Adipocyte (in vitro differentiated cells): ENCODE measurements around the gene NEIL3.

Source experiments
- DNase-seq: peaks from one replicate; pipeline ENCODE4 v3.0.0-alpha.2; 2015; ENCODE audit warnings: low read depth
- H3K27me3 ChIP-seq: replicated peaks from 2 replicates; pipeline ENCODE4 v1.7.0; 2013; ENCODE audit warnings: mild to moderate bottlenecking, low read length, moderate library complexity; ENCODE audit not compliant: control insufficient read depth, insufficient read depth
- H3K36me3 ChIP-seq: 2 replicates; pipeline ENCODE4 v1.7.0; 2013; ENCODE audit warnings: low read length, mild to moderate bottlenecking, moderate library complexity; ENCODE audit not compliant: control insufficient read depth, insufficient read depth, severe bottlenecking
- H3K4me1 ChIP-seq: 2 replicates; pipeline ENCODE4 v1.7.0; 2013; ENCODE audit warnings: mild to moderate bottlenecking, low read length, moderate library complexity; ENCODE audit not compliant: control insufficient read depth, insufficient read depth
- H3K4me3 ChIP-seq: 2 replicates; pipeline ENCODE4 v1.7.0; 2013; ENCODE audit warnings: mild to moderate bottlenecking, low read length, moderate library complexity
- H3K9ac ChIP-seq: 2 replicates; pipeline ENCODE4 v1.7.0; 2013; ENCODE audit warnings: mild to moderate bottlenecking, low read length, moderate library complexity
- H3K9me3 ChIP-seq: 2 replicates; pipeline ENCODE4 v1.7.0; 2013; ENCODE audit warnings: mild to moderate bottlenecking, low read length, moderate library complexity; ENCODE audit not compliant: control insufficient read depth

Gene NEIL3, protein sequence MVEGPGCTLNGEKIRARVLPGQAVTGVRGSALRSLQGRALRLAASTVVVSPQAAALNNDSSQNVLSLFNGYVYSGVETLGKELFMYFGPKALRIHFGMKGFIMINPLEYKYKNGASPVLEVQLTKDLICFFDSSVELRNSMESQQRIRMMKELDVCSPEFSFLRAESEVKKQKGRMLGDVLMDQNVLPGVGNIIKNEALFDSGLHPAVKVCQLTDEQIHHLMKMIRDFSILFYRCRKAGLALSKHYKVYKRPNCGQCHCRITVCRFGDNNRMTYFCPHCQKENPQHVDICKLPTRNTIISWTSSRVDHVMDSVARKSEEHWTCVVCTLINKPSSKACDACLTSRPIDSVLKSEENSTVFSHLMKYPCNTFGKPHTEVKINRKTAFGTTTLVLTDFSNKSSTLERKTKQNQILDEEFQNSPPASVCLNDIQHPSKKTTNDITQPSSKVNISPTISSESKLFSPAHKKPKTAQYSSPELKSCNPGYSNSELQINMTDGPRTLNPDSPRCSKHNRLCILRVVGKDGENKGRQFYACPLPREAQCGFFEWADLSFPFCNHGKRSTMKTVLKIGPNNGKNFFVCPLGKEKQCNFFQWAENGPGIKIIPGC

DNA sequence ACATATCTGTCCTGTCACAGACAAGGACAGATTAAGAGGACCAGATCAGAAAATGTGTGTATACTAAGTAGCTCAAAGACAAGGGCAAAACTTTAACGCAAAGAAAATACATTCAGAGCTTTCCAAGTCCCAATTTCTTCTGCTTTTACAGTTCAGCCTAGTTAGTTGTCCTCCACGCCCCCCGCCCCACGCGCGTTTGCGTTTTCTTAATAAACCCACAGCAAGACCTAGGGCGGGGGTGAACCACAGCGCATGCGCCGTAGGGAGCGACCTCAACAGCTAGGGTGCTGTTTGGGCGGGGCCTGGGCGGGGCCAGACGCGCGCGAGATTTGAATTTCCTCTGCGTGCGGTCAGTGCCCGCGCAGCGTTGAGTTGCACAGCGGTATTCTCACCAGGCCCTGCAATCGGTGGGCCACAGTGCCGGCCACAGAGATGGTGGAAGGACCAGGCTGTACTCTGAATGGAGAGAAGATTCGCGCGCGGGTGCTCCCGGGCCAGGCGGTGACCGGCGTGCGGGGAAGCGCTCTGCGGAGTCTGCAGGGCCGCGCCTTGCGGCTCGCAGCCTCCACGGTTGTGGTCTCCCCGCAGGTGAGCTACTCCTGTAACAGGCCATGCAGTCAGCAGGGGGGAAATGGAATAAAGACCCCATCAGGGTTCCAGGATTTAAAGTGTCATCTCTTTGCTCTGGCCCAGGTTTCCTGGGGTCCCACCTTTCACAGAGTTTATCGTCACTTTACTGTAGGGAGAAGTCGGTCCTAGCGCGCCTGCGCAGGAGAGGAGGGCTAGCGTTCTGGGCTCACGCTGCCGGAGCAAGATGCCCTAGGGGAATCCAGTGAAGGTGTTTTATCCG is at the start of gene NEIL3:
Gene NEIL3, plus strand, starts transcription at position 353 of the 850 bp plus-strand sequence. Its CDS starts 80 bp downstream, at position 433.
- peaks cover 32% of the 10 kb centered on the region for H3K4me1 ChIP-seq
- no peaks in the 10 kb centered on the region for H3K27me3 ChIP-seq
- H3K9me3 ChIP-seq = no peaks in the 10 kb centered on the region
- peak within 1 kb of the TSS; percentile 94 for H3K4me3 ChIP-seq
- peak within 1 kb of the TSS; percentile 63 for H3K9ac ChIP-seq
- H3K36me3 ChIP-seq = no peaks in the 10 kb centered on the region
- DNase-seq = peak; percentile 95

DNA sequence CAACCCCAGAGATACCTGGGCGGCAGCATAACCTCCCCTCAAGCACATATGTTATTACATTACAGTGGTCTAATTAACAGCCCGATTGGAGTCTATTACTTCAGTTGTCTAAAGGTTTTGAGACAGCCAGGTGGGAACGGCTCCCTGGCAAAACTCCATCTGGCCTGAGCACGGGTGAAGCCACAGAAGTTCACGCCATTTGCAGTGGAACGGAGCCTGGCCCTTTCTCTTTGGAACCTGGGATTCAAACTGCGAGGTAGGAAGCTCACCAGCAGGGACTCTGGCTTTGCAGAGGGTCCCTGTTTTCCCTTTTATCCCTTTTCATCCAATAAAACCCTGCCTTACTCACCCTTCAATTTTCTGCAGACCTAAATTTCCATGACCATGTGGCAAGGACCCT is 45.9 kb upstream of the NEIL3 start:
- Histone ChIP-seq H3K9me3 (peaks cover 3% of the 10 kb centered on the region), H3K36me3 (no peaks in the 10 kb centered on the region), H3K4me1 (no peaks in the 10 kb centered on the region), H3K4me3 (no peak overlapping the region), H3K27me3 (no peaks in the 10 kb centered on the region), H3K9ac (no peak overlapping the region)
- DNase-seq = no peak

DNA sequence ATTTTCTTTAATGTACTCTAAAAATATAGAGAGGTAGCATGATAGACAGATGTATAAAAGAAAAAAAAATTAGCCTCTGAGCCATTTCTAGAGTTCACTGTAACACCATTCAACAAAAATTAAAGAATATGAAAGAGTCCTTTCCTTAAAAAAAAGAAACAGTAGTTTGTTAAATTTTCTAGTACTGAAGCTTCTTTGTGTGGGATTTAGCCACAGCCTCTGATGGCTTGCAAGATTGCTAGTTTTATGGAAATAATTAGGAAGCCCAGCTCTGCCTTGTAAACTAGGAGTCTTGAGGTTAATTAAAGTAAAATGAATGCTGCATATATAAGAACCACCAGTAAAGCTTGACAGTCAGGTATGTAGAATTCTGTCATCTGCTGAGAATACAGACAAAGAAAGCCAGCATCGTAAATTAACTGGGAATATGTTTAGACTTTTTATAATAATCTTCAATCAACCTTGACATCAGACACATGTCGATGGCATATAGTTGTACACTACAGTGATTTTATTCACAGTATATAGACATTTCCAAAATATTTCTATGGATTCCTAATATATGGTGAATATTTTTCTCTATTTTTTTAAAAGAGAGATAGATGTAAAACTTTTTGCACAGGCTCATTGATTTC is 44.8 kb upstream of the NEIL3 start:
- Histone ChIP-seq H3K4me1 (no peaks in the 10 kb centered on the region), H3K27me3 (no peaks in the 10 kb centered on the region), H3K36me3 (no peaks in the 10 kb centered on the region), H3K9ac (no peak overlapping the region), H3K9me3 (no peaks in the 10 kb centered on the region), H3K4me3 (no peak overlapping the region)
- DNase-seq = no peak

DNA sequence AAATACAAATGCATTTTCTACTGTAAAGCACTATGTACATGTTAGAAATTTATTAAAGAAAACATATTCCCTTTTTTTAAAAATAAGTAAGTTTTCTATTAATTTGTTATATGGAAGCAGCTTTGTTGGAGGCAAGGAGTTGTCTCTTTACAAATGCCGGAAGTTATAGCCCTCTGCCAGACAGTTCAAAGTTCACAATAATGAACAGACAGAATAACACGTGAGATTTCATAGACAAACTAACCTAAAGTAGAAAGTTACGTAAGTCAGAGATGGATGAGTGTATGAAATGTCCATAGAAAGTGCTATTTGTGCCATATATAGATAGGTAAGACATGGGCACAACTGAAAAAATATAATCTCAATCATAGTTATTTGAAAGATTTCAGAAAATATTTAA is 43.9 kb upstream of the NEIL3 start:
- H3K9ac ChIP-seq = no peak overlapping the region
- peaks cover 2% of the 10 kb centered on the region for H3K4me1 ChIP-seq
- H3K36me3 ChIP-seq = no peaks in the 10 kb centered on the region
- no peak for DNase-seq
- no peak overlapping the region for H3K4me3 ChIP-seq
- no peaks in the 10 kb centered on the region for H3K9me3 ChIP-seq
- H3K27me3 ChIP-seq = no peaks in the 10 kb centered on the region

DNA sequence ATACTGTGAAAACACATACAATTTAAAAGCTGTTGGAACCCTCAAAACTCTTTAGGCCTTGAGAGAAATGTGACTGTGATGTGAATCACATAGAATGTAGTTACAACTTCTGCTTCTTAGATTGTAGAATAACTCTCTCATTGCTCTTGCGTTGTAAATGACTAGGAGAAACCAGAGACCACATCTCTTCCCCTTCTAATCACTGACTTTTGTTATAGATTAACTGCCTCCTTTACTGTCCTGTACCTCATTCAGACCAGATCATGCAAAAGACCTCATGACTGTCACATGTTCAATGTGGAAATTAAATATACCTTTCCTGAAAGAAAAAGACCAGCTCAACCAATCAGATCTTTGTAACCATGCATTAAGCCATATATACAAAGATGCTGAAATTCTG is 43.2 kb upstream of the NEIL3 start:
- DNase-seq = no peak
- Histone ChIP-seq H3K27me3 (no peaks in the 10 kb centered on the region), H3K4me3 (no peak overlapping the region), H3K36me3 (no peaks in the 10 kb centered on the region), H3K9ac (no peak overlapping the region), H3K9me3 (no peaks in the 10 kb centered on the region), H3K4me1 (peaks cover 9% of the 10 kb centered on the region)

DNA sequence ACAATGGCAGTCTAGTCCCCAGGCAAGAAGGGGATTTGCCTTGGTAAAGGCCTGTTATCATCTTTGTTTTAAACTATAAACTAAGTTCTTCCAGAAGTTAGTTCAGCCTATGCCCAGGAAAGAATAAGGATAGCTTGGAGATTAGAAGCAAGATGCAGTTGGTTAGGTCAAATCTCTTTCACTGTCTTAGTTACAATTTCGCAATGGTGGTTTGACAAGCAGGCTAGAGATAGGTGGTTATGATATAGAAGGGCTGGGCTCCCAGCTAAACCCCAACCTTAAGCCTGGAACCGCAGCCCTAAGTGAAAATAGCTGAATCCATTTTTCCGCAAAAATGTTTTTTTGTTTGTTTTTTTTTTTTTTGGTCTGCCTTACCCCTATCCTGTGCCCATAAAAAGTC is 41.8 kb upstream of the NEIL3 start:
- Histone ChIP-seq H3K9me3 (no peaks in the 10 kb centered on the region), H3K4me1 (peaks cover 12% of the 10 kb centered on the region), H3K4me3 (no peak overlapping the region), H3K36me3 (no peaks in the 10 kb centered on the region), H3K9ac (no peak overlapping the region), H3K27me3 (no peaks in the 10 kb centered on the region)
- no peak for DNase-seq

DNA sequence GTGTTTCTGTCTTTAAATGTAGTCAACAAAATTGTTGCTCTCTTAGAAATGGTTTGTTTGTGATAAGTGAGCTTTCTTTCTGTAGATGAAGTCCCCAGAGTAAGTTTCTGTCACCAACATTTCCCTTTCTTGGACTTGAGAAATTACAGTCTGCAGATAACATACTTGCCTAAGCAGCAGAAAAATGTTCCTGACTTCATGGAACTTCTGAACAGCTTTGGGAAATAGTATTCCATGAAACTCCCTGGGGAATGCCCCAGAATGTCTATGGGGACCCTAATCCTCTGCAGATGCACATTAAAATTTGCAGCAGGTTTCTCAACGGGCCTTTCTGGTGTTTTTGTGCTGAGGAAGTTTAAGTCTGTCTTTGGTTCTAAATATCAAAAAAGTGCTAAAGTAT is 38.6 kb upstream of the NEIL3 start:
- DNase-seq = peak; percentile 57
- Histone ChIP-seq H3K9me3 (no peaks in the 10 kb centered on the region), H3K36me3 (no peaks in the 10 kb centered on the region), H3K27me3 (no peaks in the 10 kb centered on the region), H3K4me1 (peaks cover 12% of the 10 kb centered on the region), H3K9ac (no peak overlapping the region), H3K4me3 (no peak overlapping the region)

DNA sequence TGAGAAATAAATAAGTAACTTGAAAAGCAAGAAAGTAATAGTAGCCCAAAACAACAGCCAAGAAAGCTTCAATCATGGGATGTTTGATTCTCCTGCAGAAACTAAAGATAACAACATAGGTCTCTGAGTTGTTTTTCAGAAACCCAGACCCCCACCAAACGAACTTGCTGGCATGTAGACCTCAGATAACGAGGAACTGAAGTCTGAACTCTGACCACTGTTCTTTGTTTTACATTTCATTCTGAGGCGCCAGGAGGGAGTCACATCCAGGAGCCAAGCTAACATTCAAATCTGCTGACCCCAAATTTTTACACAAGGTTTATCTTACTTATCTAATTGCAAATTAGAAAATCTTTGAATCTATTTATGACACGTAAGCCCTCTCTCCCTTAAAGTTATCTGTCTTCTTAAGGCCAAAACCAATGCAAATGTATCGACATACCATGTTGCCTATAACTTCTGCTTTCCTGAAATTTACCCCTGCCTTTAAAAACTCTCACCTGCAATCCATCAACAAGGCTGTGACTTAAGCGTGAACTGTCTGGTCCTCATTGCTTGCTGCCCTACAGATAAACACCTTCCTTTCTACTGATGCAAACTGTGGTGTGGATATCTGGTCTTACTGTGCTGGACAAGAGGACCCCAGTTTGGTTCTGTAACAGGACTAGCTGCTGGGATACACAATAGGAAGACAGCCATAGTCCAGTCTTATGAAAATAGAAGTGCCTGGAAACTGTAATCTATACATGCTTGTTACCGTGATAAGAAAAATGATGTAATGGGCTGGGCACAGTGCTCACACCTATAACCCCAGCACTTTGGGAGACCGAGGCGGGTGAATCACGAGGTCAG is 37.5 kb upstream of the NEIL3 start:
- Histone ChIP-seq H3K4me1 (peaks cover 12% of the 10 kb centered on the region), H3K4me3 (no peak overlapping the region), H3K27me3 (no peaks in the 10 kb centered on the region), H3K36me3 (no peaks in the 10 kb centered on the region), H3K9ac (no peak overlapping the region), H3K9me3 (no peaks in the 10 kb centered on the region)
- DNase-seq = no peak

DNA sequence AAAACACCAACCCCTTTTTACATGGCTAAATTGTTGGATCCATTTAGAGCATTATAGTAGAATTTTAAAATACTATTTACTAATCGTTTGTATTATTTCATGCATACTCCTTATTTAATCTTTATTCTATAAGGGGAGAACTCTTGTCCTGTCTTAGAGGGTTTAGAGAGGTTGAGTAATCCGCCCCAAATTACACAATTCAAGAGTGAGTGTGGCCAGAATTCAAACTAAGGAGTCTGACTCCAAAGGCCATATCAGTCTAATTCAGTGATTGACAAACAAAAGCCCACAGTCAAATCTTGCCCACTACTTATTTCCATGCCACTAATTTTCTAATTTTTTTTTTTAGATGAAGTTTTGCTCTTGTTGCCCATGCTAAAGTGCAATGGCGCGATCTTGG is 33.7 kb upstream of the NEIL3 start:
- Histone ChIP-seq H3K27me3 (no peaks in the 10 kb centered on the region), H3K9ac (no peak overlapping the region), H3K4me3 (no peak overlapping the region), H3K9me3 (no peaks in the 10 kb centered on the region), H3K4me1 (peaks cover 11% of the 10 kb centered on the region), H3K36me3 (no peaks in the 10 kb centered on the region)
- DNase-seq = no peak

DNA sequence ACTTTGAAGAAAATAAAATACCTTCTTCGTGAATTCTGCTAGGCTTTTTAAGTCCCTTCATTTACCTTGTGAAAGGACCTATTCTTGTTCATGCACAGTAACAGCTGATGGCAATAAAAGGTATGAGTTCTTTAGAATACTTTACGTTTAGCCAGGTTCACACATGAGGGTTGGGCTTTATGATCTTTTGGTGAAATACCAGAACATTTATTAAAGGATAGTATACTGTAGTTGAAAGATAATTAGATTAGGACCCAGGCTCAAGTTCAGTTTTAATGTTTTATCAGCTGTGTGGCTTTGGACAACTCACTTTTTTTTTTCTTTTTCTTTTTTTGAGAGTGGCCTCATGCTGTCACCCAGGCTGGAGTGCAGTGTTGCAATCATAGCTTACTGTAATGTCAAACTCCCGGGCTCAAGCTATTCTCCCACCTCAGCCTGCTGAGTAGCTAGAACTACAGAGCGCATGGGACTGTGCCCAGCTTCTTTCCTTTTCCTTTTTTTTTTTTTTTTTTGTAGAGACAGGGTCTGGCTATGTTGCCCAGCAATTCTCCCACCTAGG is 28.2 kb upstream of the NEIL3 start:
- H3K9ac ChIP-seq = no peak overlapping the region
- peaks cover 16% of the 10 kb centered on the region for H3K4me1 ChIP-seq
- DNase-seq = peak; percentile 66
- no peaks in the 10 kb centered on the region for H3K36me3 ChIP-seq
- no peaks in the 10 kb centered on the region for H3K9me3 ChIP-seq
- H3K27me3 ChIP-seq = no peaks in the 10 kb centered on the region
- H3K4me3 ChIP-seq = no peak overlapping the region
